ENCODE measurements around the gene DPAGT1.

- TF ChIP-seq, protein P1, sequence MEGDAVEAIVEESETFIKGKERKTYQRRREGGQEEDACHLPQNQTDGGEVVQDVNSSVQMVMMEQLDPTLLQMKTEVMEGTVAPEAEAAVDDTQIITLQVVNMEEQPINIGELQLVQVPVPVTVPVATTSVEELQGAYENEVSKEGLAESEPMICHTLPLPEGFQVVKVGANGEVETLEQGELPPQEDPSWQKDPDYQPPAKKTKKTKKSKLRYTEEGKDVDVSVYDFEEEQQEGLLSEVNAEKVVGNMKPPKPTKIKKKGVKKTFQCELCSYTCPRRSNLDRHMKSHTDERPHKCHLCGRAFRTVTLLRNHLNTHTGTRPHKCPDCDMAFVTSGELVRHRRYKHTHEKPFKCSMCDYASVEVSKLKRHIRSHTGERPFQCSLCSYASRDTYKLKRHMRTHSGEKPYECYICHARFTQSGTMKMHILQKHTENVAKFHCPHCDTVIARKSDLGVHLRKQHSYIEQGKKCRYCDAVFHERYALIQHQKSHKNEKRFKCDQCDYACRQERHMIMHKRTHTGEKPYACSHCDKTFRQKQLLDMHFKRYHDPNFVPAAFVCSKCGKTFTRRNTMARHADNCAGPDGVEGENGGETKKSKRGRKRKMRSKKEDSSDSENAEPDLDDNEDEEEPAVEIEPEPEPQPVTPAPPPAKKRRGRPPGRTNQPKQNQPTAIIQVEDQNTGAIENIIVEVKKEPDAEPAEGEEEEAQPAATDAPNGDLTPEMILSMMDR (IDR thresholded peaks at IDR 0.05): no peak
- no peak for TF ChIP-seq POLR2A (IDR thresholded peaks at IDR 0.05)
Observed at GRCh38 chr11:119107538-119108145, 6.0 kb upstream of the DPAGT1 start.
